ENCODE measurements around the gene NEK11. TPM values are rescaled to one million over a fixed set of nuclear protein-coding genes. Genes with fewer than 3 reads are reported as not detected.

NEK11 gene
- total and polyA plus RNA-seq, 4 donors, result 2.4 to 14.5 (median 4.5) TPM

GRCh38 chr3:131396170-131396569, 369.5 kb downstream of the NEK11 start:
- no peak overlapping the region for H3K4me3 ChIP-seq (ENCODE audit: low read length in 2 of 2)
- H3K27me3 ChIP-seq (ENCODE audit: control insufficient read depth in 1 of 2, insufficient read depth in 2 of 2, low read length in 1 of 2), result no peaks in the 10 kb centered on the region
- H3K4me1 ChIP-seq (ENCODE audit: control insufficient read depth in 1 of 2, insufficient read depth in 2 of 2, low read length in 2 of 2), result no peaks in the 10 kb centered on the region
- no peak overlapping the region for H3K27ac ChIP-seq (ENCODE audit: low read depth in 1 of 2, low read length in 2 of 2)
- no peaks in the 10 kb centered on the region for H3K9me3 ChIP-seq (ENCODE audit: control insufficient read depth, low read length)
- ATAC-seq (ENCODE audit: low FRiP score) (peak; percentile 36), DNase-seq (no peak)
- intact Hi-C loops (cut with DNase I), result no loop called here
- no peaks in the 10 kb centered on the region for H3K36me3 ChIP-seq (ENCODE audit: control insufficient read depth in 1 of 2, insufficient read depth in 2 of 2, low read length in 1 of 2)

DNA sequence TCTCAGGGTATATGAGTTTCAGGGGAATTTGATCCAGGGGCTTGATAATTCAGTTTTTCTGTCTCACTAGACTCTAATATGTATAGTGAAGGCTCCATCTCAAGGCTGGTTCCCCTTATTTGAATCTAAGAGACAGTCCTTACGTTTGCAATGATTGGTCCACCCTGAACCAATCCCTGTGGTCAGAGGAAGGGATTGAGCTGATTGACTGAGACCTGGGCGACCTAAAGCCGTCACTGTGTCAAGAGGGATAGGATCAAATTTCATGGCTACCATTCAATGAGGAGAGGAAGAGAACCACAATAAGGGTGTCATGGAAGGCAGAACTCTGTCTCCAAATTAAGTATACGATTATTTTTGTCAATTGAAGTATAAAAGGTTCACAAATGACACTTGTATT, 371.2 kb downstream of the NEK11 start:
- no peak for DNase-seq
- no peaks in the 10 kb centered on the region for H3K9me3 ChIP-seq (ENCODE audit: control insufficient read depth, low read length)
- no peaks in the 10 kb centered on the region for H3K27me3 ChIP-seq (ENCODE audit: control insufficient read depth in 1 of 2, insufficient read depth in 2 of 2, low read length in 1 of 2)
- WGBS, 2 donors, result 66 to 69% methylated on average over 4 of the region's 4 CpGs
- intact Hi-C loops (cut with DNase I), result no loop called here
- no peak for ATAC-seq (ENCODE audit: low FRiP score)
- no peaks in the 10 kb centered on the region for H3K36me3 ChIP-seq (ENCODE audit: control insufficient read depth in 1 of 2, insufficient read depth in 2 of 2, low read length in 1 of 2)
- no peak overlapping the region for H3K27ac ChIP-seq (ENCODE audit: low read depth in 1 of 2, low read length in 2 of 2)
- H3K4me3 ChIP-seq (ENCODE audit: low read length in 2 of 2), result no peak overlapping the region
- no peaks in the 10 kb centered on the region for H3K4me1 ChIP-seq (ENCODE audit: control insufficient read depth in 1 of 2, insufficient read depth in 2 of 2, low read length in 2 of 2)

Other genes with a start within 250 kb of the NEK11 start
- gene ATP2C1, start 132.8 kb upstream of the NEK11 start, total RNA-seq, result 10 to 100 TPM; 58.8 to 67.5 TPM
- gene ATP2C1, start 132.8 kb upstream of the NEK11 start, polyA plus RNA-seq, result 10 to 100 TPM; 21.8 to 27.9 TPM
- gene ASTE1, start 52 bp upstream of the NEK11 start, total RNA-seq, result 1 to 10 TPM; 4.3 to 8.0 TPM
- 1 to 10 TPM; 1.6 to 3.4 TPM for gene ASTE1, start 52 bp upstream of the NEK11 start, polyA plus RNA-seq

All from aorta (tissue), 5 donors.